Endothelial cell of hepatic sinusoid (primary cell): Measurements from ENCODE around the gene NCOA6.

Source experiments
- in situ Hi-C: cut with HindIII; loops from 2 replicates; pipeline ENCODE4 v1.10.0; 2017; ENCODE audit warnings: low sequenced_read_pairs

Gene NCOA6

DNA sequence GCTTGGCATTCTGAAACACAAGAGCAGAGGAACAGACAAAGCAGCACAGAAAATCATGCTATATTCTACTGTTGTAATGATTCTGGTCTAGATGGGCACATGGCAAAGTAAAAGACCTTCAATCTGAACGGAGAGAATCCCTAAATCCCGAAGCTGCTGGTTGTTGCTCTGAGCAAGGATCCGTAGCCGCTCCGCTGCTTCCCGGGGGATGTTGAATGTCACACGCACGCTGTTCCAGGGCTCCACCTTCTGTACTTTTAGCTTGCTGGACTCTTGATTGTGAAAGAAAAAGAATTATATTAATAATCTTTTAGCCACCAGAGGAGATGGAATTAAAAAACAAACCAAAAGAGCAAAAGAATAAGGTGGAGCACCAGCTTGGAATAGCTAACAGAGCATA, 49.3 kb downstream of the NCOA6 start:
- in situ Hi-C loops, result no loop called here

DNA sequence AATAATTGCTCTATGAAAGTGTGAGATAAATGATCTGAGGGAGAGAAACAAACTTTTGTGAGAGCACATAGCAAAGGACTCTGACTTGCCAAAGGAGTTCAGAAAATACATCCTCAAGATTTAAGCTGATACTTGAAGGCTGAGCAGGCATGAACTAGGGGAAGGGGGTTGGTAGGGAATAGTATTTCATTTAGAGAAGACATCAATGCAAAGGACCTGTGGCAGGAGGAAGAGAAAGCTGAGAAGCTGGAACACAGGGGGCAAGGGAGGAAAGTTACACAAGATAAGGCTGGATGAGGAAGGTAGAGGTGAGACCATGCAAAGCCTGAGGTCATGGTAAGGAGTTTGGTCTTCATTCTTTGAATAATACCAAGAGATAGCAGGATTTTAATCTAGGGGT, 50.6 kb downstream of the NCOA6 start:
- in situ Hi-C loops, result no loop called here

DNA sequence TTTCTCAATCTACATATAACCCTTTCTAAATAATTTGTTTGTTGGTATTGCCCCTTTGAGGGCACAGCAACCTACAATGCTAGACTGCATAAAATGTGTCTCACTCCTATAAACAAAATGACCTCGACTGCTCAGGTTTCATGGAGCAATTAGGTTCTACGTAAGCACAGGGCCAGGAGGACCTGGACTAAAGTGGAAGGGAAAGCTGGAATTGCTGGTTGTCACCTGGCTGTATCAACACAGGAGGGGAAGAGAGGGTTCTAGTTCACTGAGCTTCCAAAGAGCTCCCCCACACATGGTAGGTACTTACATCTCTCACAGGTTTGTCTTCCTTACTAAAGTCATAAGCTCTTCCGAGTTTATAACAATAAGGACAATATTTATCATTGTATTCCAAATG, 51.0 kb downstream of the NCOA6 start:
- in situ Hi-C loops, result no loop called here

DNA sequence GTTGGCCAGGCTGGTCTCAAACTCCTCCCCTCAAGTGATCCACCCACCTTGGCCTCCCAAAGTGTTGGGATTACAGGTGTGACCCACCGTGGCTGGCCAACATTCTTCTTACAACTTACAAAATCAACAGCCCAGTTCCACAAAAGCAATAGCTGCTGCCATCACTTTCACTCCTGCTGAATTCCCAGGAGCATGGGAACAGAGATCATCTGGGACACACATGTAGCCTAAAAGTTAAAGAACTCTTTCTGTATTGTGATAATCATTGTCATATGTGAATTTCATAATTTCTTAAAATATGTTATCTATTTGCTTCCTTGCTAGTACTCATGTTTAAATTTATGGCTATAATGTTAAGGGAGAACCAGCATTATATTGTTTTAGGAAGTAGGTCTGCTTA, 51.7 kb downstream of the NCOA6 start:
- in situ Hi-C loops, result no loop called here

DNA sequence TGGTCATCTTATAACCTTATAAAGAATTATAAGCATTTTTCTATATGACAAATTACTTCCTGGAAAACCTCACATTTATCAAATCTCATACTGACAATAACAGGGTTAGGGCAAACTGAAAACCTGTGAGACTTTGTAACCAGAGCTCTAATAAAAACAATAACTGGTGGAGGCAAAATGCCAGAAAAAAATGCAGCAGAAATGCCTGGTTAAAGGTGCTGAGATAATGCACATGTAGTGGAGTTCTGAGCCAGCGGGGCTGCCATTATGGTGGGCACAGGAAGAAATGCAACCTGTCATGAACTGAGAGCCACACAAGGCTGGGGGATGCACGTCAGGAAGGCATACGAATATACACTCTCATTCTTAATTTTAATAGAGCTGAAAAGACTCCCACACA, 53.0 kb downstream of the NCOA6 start:
- in situ Hi-C loops, result no loop called here

DNA sequence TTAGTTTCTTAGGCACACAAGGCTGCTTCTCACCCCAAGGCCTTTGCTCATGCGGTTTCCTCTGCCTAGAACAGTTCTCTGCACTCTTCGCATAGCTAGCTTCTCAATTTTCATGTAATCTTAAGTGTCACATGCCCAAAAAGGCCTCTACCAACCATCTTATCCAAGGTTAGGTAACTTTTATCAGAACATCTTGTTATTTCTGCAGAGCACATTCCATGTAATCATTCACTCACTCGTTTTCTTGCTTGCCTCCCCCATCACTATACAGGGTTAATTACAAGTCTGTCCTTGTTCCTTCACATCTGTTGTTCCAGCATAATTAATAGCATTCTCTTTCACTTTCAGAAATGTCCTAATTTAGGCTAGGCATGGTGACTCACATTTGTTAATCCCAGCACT, 53.8 kb downstream of the NCOA6 start:
- in situ Hi-C loops, result no loop called here

DNA sequence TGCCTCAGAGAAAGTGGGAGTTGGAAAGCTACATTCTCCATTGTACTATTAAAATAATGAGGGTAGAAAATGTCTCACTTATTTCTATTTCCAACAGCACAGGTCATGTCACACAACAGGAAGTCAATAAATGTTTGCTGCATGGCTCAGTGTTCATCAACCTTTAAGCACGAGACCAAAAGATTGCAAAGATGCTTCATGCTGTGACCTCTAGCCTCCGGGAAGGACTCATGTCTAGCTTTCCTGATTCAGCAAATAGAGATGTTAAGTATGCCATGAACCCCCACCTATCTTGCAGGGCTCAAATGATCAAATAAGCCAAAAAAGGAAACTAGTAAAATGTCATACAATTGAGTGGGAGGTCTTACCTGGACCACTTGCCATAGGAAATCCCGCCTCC, 57.4 kb downstream of the NCOA6 start:
- in situ Hi-C loops, result no loop called here

DNA sequence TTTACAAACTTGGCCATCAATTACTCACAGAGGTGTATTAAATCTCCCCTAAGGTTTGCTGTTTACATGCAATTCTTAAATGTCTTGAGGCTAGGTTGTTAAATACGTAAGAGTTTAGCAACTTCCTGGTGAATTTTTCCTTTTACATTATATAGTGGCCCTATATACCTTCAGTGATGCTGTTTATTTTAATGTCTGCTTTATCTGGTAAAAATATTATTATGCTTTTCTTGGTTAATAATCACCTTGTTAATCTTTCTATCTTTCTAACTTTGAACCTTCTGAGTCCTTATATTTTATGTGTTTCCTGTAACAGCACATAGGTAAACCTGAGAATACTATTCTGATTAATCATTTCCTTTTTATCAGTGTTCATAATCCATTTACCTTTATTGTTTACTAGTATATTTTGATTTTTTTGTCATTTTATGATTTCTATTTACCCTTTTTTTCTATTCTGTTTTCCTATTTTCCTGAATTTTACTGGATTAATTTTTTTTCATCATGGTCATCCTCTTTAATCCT, 63.4 kb downstream of the NCOA6 start:
- in situ Hi-C loops, result no loop called here

DNA sequence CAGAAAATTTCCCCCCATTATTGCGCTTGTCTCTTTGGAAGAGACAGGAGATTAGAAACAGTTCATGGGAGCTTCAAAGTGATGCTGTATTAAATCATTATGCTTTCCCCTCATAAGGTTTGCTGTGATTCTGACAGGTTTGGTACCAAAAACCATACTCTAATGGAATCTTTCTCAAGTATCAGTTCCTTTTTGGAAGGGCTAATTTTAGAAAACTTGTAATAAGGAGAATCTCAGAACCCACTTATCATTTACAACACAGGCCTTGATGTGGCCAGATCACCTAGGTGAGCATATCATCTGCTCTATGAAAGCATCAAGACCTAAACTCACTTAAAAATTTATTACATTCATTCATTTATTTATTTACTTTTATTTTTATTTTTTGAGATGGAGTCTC, 70.1 kb downstream of the NCOA6 start:
- in situ Hi-C loops, result no loop called here

DNA sequence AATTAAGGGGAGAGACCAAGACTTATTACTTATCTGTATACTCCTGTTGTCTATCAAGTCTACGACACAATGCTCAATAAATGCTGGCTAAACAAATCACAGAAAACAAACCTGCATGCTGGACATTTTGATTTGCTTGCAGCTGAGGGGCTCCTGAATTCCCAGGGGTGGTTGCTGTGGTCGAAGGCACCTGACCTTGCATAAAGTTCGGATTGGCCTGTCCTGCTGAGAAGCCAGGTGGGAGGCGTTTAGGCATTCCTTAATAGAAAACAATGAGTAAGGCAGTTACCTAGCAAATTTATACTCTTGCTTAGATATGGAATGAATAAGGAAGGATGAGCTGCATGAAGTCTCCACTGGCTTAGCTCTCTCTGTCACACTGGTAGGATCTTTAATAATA, 70.8 kb downstream of the NCOA6 start:
- in situ Hi-C loops, result no loop called here

DNA sequence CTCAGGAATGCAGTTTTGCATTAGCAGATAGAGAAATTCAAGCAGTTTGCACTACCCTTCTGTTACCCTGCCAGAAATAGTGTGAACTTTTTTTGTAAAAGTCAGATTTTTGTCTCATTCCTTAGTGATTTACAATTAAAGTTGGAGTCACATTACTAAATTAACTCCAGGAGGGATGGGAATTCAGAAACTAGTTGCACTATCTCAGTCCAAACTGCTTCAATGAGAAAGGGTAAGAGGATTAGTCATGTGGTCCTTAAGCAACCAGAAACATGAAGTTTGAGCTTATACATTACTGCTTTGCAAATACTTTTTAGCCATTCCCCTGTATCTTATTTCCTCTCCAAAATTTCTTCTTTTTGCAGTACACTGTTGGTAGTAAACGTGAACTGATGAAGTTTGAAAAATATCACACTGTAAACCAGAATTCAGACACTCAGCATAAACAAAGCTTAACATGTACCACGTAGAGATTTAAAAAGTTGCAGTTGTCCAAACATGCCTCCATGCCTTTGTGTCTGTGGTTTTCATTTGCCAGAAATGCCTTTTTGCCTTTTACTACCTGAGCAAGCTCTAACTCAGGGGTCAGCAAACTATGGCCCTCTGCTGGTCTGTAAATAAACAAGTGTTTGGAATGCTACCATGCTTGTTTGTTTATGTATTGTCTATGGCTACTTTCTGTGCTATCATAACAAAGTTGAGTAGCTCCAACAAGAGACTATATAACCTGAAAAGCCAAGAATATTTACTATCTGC, 71.6 kb downstream of the NCOA6 start:
- in situ Hi-C loops, result no loop called here

DNA sequence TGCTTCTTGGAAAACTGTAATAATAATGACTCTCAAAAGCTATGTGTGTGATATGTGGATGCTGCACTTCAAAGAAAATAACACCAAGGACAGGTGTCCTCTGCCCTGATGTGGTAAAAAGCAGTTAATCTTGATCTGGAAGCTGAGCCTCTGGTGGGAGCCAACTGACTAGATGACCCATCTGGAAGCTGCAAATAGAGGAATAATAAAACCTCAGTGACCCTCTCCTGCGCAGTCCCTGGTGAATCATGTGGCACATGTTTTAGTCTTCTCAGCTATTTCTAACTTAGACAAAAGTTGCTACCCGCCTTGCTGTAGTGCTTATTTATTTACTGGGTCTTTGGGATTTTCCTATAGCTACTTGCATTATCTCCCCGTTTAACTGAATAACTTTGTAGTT, 74.0 kb downstream of the NCOA6 start:
- in situ Hi-C loops, result no loop called here

DNA sequence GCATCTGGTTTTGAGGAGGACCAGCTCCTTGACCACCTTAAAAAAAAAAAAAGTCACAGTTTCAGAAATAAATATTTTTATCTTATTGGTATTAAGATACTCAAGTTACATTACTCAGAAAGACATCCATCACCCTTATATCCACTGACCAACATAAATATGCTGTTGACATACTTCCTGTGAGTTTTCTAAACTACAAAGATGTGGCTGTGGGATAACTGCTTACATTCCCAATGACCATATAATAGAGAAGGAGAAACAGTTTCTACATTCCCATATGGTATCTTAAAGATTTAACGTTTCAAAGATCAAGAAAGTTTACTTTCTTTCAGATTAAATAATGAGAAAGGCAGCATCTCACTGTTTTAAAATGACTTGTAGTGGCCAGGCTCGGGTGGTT, 75.0 kb downstream of the NCOA6 start:
- in situ Hi-C loops, result no loop called here

DNA sequence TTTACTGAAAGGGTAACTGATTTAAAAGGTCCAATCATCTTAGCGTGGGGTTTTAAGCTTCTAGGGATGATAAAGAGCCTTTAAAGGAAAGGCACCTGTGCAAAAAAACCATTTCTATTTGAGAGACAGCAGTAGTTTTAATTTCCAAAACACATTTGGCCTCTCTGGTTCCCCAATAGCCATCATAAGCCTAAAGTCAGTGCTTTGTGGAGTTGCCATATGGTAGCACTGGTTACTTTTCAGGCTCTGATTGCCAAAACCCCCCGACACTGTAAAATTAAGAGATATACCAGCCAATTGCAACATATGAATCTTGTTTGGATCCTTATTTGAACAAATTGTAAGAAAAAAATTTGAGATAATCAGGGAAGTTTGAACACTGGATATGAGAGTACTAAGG, 76.7 kb downstream of the NCOA6 start:
- in situ Hi-C loops, result no loop called here

DNA sequence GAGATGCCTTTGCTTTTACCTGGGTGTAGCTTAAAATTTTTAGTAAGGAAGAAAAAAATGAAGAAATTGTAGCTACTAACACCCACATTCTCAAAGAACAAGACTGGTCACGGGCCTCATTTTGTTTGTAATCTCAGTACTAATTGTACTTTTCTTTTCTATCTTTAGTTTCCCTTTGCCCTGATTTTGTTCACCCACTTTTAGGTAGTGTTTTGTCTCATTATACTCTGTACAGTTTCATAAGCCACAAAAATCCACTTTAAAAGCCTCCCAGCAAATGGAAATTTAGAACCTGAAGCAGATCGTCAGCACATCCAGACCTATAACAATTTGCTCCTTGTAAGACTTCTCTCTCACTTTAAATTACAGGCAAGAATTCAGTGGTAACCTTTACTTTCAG, 78.0 kb downstream of the NCOA6 start:
- in situ Hi-C loops, result no loop called here

DNA sequence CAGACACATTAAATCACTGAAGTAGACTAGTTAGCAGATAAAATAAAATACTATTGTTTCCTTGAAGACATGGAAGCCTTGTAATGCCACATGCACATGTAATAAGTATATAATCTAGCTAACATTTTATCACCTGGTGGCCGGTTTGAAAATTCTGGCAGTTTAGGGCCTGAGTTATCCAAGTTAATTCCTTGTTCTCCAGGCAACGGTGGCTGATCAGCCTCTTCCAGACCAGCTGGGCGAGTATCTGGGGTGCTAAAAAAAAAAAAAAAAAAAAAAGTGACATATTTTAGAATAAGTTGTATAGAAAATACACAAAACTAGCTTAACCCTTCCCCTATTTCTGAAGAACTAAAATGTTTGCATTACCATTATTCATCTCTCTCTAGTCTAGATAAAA, 78.8 kb downstream of the NCOA6 start:
- in situ Hi-C loops, result no loop called here

DNA sequence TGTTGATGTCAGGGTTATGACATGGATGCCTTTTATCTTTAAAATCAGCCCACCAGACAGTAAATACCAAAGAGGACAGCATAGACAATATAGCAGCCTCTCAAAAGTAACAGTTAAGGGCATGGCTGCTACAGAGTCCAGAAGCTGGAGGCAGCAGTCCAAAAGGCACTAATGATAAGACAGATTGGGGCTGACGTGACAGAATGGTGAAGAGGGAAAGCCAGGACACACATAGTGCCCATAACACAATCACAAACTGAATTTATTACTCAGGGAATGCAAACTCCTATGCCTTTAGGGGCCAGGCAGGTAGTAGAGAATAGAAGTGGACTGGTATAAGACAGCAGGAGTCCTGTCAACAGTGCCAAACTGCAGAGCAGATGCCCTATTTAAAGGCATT, 80.6 kb downstream of the NCOA6 start:
- in situ Hi-C loops, result no loop called here

DNA sequence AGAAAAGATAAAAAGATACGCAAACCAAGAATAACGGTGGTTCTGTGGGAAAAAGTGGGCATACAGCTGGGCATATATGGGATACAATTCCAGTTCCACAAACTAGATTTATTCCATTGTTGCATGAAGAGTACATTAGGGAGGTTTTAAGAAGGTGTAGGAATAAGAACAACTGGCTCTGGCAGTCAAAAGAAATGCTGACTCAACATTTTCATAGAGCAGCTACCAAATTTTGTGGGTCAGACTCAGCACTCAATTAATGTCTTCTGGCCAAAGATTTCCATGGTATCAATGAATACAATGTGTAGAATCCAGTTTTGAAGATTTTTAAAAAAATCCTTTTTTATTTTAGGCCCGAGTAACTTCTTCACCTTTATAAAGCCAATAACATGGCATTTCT, 81.1 kb downstream of the NCOA6 start:
- in situ Hi-C loops, result no loop called here

DNA sequence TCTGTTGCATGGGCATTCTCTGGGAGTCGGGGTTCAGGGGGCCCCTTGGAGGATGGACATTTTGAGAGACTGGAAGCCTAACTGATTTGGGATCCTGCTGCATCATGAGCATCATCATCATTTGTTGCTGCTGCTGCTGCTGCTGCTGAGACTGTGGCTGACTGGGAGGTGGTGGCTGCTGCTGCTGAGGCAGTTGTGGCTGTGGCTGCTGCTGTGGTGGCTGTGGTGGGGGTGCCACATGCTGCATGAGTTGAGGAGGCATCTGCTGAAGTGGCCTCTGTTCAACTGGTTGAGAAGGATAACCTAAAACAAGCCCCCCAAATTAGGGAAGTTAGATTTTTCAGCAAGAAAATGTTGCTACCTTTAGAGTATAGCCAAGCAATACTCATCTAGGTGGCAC, 82.4 kb downstream of the NCOA6 start:
- in situ Hi-C loops, result no loop called here

DNA sequence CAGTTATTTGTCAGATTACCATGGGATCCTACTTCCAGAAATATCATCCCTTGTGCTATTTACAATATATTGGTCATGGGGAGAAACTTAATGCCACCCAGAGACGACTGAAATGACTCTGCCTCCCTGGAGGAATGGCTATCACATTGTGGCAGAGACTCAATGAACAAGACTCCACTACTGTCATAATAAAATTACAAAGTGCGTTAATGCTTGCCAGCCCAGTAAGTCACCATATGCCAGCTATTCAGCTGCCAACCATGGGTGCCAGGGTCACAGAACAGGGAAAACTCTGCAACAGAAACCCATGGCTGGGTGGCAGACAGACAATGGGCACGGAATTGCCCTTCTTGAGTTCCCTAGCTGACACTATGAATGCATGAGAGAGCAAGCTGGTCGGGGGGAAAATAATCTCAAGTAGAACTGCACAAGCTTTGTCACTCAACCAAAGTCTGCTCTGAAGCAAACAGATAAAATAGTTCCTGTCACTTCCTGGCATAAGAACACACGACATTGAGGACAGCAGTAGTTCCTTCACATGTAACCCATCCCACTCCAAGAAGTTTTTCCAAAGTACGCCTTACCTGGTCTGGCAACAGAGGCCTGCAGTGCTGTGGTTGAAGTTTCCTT, 89.2 kb downstream of the NCOA6 start:
- in situ Hi-C loops, result loop anchor here (5.0 kb wide), 1 partner anchor 46 kb away; no protein-coding TSS in a partner anchor

DNA sequence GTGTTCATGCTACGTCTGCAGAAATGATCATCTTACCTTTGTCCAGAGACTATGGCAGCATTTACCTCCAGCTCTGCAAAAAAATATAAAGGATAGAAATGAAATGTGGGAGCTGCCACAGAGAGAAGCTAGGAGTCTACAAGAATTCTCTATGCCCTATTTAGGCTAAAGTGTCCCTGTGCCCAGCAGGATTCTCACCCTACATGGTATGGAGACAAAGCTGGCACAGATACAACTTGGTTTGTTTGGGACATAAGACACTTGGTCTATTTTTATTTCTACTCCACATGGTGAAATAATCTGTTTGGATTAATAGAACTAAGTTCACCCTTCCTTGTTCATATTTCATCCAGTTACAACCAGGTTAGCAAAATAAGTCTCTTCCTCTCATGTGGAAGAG, 92.9 kb downstream of the NCOA6 start:
- in situ Hi-C loops, result no loop called here

DNA sequence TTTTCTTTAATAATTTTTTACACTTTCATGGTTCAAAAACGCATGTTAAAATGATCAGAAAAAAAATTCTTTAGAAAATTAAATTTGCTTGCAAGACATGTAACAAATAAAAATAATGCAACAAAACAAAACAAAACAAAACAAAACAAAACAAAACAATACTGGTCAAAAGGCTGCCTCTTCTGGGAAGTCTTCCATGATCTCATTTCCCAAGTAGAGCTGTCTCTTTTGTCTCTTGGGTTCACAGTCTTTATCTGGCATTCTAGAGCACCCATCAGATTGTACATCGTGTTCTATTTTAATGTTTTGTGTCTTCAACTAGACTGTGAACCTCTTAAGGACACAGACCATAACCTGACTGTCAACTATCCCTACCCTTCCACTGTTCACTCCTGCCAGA, 96.0 kb downstream of the NCOA6 start:
- in situ Hi-C loops, result no loop called here

DNA sequence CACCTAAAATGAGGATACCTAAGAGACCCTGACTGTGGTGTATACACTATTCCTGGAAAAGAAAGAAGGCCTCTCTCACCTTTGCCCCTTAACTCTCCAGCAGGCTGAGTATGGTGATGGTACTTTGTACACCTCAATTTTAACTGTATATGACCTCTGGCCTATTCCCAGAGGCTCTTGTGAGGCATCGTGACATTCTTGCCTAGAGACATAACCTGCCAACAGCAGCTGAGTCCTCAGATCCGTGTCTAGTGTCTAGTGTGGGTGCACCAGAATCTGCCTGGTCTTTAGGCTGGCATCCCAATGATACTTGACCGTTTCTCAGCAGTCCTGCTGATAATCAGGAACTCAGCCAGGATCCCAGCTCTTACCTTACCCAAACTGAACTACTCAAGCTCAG, 101.3 kb downstream of the NCOA6 start:
- in situ Hi-C loops, result no loop called here
